GM06990 (cell line): ENCODE data around the gene MMRN2.

Experiments used
- DNase-seq: peaks from one replicate; pipeline ENCODE4 v3.0.0-alpha.2; 2011; ENCODE audit not compliant: insufficient read length; ENCODE audit errors: extremely low read depth
- H3K27me3 ChIP-seq: replicated peaks from 2 replicates; pipeline ENCODE4 v1.6.0; 2011; ENCODE audit warnings: low read length; ENCODE audit not compliant: control insufficient read depth, insufficient read depth
- H3K36me3 ChIP-seq: 2 replicates; pipeline ENCODE4 v1.5.1; 2011; ENCODE audit warnings: low read length; ENCODE audit not compliant: control insufficient read depth, insufficient read depth
- H3K4me3 ChIP-seq: replicated peaks from 2 replicates; pipeline ENCODE4 v1.5.1; 2011; ENCODE audit warnings: low read depth, mild to moderate bottlenecking, control low read depth, low read length
- CTCF ChIP-seq: IDR thresholded peaks from 2 replicates; pipeline ENCODE4 v1.5.1; 2011; ENCODE audit warnings: low read length, control low read depth, mild to moderate bottlenecking, inconsistent platforms; ENCODE audit not compliant: insufficient read depth, poor library complexity, severe bottlenecking

MMRN2 gene

DNA sequence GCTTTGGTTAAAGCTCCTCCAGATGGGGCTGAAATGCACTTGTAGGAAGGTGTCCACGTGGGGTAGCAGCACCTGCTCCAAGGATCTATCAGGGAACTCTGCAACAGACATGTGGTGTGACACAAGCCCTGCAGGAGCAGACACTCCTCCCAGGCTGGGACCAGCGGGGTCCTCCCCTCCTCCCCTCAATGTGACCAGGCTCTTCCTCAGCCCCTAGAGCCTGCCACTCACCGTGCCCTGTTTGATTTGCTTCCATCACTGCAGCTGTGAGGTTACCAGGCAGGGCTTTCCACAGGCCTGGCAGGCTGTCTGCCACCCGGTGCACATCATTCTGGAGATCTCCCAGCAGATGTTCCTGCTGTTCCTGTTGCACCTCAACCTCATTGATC lies 13.4 kb downstream of the MMRN2 start:
- Histone ChIP-seq H3K36me3 (no peaks in the 10 kb centered on the region), H3K4me3 (no peak overlapping the region), H3K27me3 (no peaks in the 10 kb centered on the region)
- no peak for DNase-seq
- TF ChIP-seq CTCF = no peak

DNA sequence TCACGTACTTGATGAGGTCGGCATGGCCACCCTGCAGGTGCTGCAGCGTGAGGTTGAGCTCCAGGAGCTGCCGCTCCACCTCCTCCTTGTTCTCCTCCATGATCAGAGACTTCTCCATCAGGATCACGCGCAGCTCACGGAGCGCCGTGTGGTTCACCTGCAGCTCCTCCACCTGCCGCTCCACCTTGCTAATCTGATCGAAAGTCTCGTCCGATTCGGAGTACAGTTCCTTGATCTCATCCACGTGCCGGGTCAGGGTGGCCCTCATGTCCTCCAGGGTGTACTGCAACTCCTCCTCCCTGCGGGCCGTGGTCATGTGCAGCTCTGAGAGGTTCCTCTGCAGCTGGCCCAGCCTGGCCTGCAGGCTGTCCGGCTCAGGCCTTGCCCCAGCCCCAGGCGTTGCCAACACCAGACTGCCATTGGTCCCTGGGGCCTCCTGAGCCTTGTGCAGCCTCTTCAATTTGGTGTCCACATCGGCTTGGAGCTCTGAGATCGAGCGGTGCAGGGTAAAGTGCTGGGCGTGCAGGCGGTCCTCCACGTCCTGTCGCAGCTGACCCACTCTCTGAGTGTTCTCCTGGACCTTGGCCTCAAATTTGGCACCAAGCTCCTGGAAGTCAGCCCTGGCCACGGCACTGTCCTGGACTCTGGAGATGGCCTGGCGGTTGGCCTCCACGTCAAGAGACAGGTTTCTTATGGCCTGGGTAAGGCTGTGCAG lies 13.9 kb downstream of the MMRN2 start:
- Histone ChIP-seq H3K27me3 (no peaks in the 10 kb centered on the region), H3K4me3 (no peak overlapping the region), H3K36me3 (no peaks in the 10 kb centered on the region)
- DNase-seq = no peak
- TF ChIP-seq CTCF = no peak

DNA sequence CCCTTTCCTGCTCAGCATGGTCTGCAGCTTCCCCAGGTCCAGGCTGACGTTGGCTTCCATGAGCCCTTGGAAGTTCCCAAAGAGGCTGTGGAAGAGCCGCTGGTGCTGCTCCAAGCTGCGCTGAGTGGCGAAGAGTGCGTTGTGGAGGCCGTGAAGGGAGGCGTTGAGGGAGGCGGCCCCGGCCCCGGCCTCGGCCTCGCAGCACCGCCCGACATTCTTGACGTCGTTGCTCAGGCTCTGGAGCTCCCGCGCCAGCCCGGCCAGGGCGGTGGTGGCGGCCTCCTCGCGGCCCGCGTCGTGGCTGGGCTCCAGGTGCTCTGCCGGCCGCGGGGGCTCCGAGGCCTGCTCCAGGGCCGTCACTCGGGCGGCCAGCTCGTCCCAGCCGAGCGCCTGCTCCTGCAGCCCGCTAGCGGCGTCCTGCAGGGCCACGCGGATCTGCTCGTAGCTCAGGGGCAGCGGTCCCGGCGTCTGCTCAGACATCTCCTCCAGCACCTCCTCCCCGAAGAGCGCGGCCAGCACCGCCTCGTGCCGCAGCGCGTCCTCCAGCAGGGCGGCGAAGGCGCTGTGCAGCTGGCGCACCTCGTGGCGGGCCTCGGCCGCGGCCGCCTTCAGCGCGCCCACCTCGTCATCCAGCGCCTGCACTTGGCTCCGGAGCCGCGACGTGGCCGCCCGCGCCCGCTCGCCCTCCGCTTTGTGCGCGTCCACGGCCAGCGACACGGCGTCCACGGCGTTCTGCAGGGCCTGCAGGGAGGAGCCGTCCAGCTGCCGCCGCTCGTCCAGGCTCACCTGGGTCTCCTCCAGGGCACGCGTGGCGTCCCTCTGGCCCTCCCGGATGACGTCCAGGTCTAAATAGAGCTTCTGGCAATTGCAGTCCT lies 14.7 kb downstream of the MMRN2 start:
- no peak for DNase-seq
- Histone ChIP-seq H3K27me3 (no peaks in the 10 kb centered on the region), H3K4me3 (no peak overlapping the region), H3K36me3 (no peaks in the 10 kb centered on the region)
- TF ChIP-seq CTCF = no peak

DNA sequence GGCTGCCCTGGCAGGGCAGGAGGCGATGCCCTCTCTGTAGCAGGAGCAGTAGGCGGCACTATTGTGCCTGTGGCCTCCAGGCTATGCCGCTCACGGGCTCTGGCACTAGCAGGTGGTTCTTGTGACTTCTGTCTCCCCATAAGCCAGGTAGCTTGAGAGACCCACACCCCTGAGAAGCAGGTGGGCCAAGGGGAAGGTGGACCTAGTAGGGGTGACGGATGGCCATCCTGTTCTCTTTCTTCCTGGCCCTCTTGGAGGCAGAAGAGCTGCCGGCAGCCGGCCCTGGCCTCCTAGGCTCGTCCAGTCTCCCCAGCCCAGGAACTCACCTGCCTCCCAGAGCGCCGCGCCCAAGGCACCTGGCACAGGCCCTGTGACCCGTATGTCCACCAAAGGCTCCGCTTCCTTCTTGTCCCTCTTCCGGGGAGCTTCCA lies 15.4 kb downstream of the MMRN2 start:
- no peak for DNase-seq
- no peak for TF ChIP-seq CTCF
- Histone ChIP-seq H3K27me3 (no peaks in the 10 kb centered on the region), H3K4me3 (no peak overlapping the region), H3K36me3 (no peaks in the 10 kb centered on the region)

GRCh38 chr10:86941426-86941825 lies 16.0 kb downstream of the MMRN2 start:
- Histone ChIP-seq H3K27me3 (no peaks in the 10 kb centered on the region), H3K36me3 (no peaks in the 10 kb centered on the region), H3K4me3 (no peak overlapping the region)
- DNase-seq = no peak
- TF ChIP-seq CTCF = no peak
